ENCODE results near the gene SMOC1.

GRCh38 chr14:70019695-70020094 is 140.5 kb downstream of the SMOC1 start:
- TF ChIP-seq CTCF (conservative IDR thresholded peaks at IDR 0.05) (no peak), EZH2 (IDR thresholded peaks at IDR 0.05; ENCODE audit: low read depth) (no peak)
